ENCODE results near the gene OR6V1.

GRCh38 chr7:143063741-143064140 lies 11.6 kb downstream of the OR6V1 start:
- TF ChIP-seq EZH2 (optimal IDR thresholded peaks at IDR 0.05; ENCODE audit: low read depth, low read length) (no peak), CTCF (IDR thresholded peaks at IDR 0.05; ENCODE audit: low read length) (no peak)

All from MM.1S (cell line).